Activated CD4-positive, alpha-beta T cell treated with anti-CD3 and anti-CD28 coated beads, Interleukin-2, Interleukin-4, amounts not matched to agents 100 ng/mL and 50 ng/mL, durations not matched to agents 16 hours and 8 hours (primary cell): ENCODE measurements around the gene OPN1LW.
"Not testable (repeated sequence)": the region's sequence is repeated elsewhere in the genome, so short reads cannot be mapped to it uniquely, and the experiment has no call there.

Experiments
- DNase-seq: peaks from one replicate; pipeline ENCODE4 v3.0.0-alpha.2; 2020; ENCODE audit warnings: low spot score

The OPN1LW gene

GRCh38 chrX:154135458-154136229, 8.4 kb upstream of the OPN1LW start:
- DNase-seq = peak; percentile 18

- peak; percentile 56 for DNase-seq
Observed at GRCh38 chrX:154136627-154137161, 7.3 kb upstream of the OPN1LW start.

GRCh38 chrX:154138857-154139256, 5.2 kb upstream of the OPN1LW start:
- DNase-seq = no peak

- no peak for DNase-seq
Observed at GRCh38 chrX:154140206-154140605, 3.8 kb upstream of the OPN1LW start.

GRCh38 chrX:154140742-154141141, 3.3 kb upstream of the OPN1LW start:
- DNase-seq = no peak

- DNase-seq = no peak
Observed at GRCh38 chrX:154142386-154142785, 1.7 kb upstream of the OPN1LW start.

- DNase-seq = no peak
Observed at GRCh38 chrX:154142950-154143745, 895 bp upstream of the OPN1LW start.

GRCh38 chrX:154151030-154151429, 7.0 kb downstream of the OPN1LW start:
- DNase-seq = not testable (repeated sequence)

GRCh38 chrX:154156221-154156620, 12.2 kb downstream of the OPN1LW start:
- DNase-seq = not testable (repeated sequence)

- not testable (repeated sequence) for DNase-seq
Observed at GRCh38 chrX:154157207-154157606, 13.2 kb downstream of the OPN1LW start.

- not testable (repeated sequence) for DNase-seq
Observed at GRCh38 chrX:154159345-154159744, 15.3 kb downstream of the OPN1LW start.

- not testable (repeated sequence) for DNase-seq
Observed at GRCh38 chrX:154164902-154165301, 20.9 kb downstream of the OPN1LW start.

- not testable (repeated sequence) for DNase-seq
Observed at GRCh38 chrX:154168384-154168783, 24.3 kb downstream of the OPN1LW start.

- DNase-seq = not testable (repeated sequence)
Observed at GRCh38 chrX:154172535-154172943, 28.5 kb downstream of the OPN1LW start.

GRCh38 chrX:154174356-154174755, 30.3 kb downstream of the OPN1LW start:
- not testable (repeated sequence) for DNase-seq

GRCh38 chrX:154182296-154182695, 38.3 kb downstream of the OPN1LW start, which contains the start of gene OPN1MW:
OPN1MW (plus strand) TSS chrX:154182596; CDS start chrX:154182678, 82 bp downstream.
- not testable (repeated sequence) for DNase-seq

GRCh38 chrX:154183794-154184193, 39.8 kb downstream of the OPN1LW start:
- not testable (repeated sequence) for DNase-seq

- DNase-seq = not testable (repeated sequence)
Observed at GRCh38 chrX:154192846-154193245, 48.8 kb downstream of the OPN1LW start.

- DNase-seq = not testable (repeated sequence)
Observed at GRCh38 chrX:154194316-154194715, 50.3 kb downstream of the OPN1LW start.

GRCh38 chrX:154196466-154196865, 52.4 kb downstream of the OPN1LW start:
- not testable (repeated sequence) for DNase-seq
